Fibroblast of lung (primary cell): ENCODE results near the gene XYLT1. TPM values are rescaled to one million over a fixed set of nuclear protein-coding genes. Genes with fewer than 3 reads are reported as not detected.
A peak's percentile ranks its signal among the peaks of the same experiment; 100 is the strongest.

ENCODE experiments used
- DNase-seq, 2 donors: peaks; one replicate each; pipeline versions ENCODE4 v3.0.0 to v3.0.0-alpha.2; 2010; ENCODE audit warnings: low read depth in 2 of 2
- H2AFZ ChIP-seq: 2 replicates; pipeline ENCODE4 v1.5.1; 2012; ENCODE audit warnings: low read length, control low read depth, inconsistent platforms
- H3K27ac ChIP-seq: 2 replicates; pipeline ENCODE4 v1.5.1; 2011; ENCODE audit warnings: low read length, control low read depth; ENCODE audit not compliant: insufficient read depth
- H3K27me3 ChIP-seq: 2 replicates; pipeline ENCODE4 v1.5.1; 2011; ENCODE audit warnings: mild to moderate bottlenecking, low read length; ENCODE audit not compliant: control insufficient read depth, insufficient read depth
- H3K36me3 ChIP-seq: 2 replicates; pipeline ENCODE4 v1.5.1; 2011; ENCODE audit warnings: low read length; ENCODE audit not compliant: control insufficient read depth, insufficient read depth
- H3K4me1 ChIP-seq: 2 replicates; pipeline ENCODE4 v1.5.1; 2011; ENCODE audit warnings: low read length; ENCODE audit not compliant: control insufficient read depth, insufficient read depth; ENCODE audit errors: extremely low read depth
- H3K4me2 ChIP-seq: 2 replicates; pipeline ENCODE4 v1.5.1; 2011; ENCODE audit warnings: low read length, control low read depth; ENCODE audit not compliant: insufficient read depth; ENCODE audit errors: extremely low read depth
- H3K4me3 ChIP-seq, 4 experiments: fragments of 200-600 bp in 1 of 4; sonication (generic) in 1 of 4; replicated peaks in 1 of 4; 2 replicates each; pipeline ENCODE4 v1.5.1; 2011 to 2016; ENCODE audit warnings: low read length in 4 of 4, low read depth in 3 of 4, mild to moderate bottlenecking in 3 of 4, control low read depth in 2 of 4, inconsistent platforms in 1 of 4, mixed read lengths in 1 of 4; ENCODE audit not compliant: insufficient read depth in 1 of 4; ENCODE audit errors: control extremely low read depth in 1 of 4
- H3K79me2 ChIP-seq: 2 replicates; pipeline ENCODE4 v1.5.1; 2012; ENCODE audit warnings: mild to moderate bottlenecking, low read length, inconsistent platforms; ENCODE audit not compliant: control insufficient read depth, insufficient read depth
- H3K9ac ChIP-seq: 2 replicates; pipeline ENCODE4 v1.5.1; 2011; ENCODE audit warnings: mild to moderate bottlenecking, low read length, control low read depth; ENCODE audit not compliant: insufficient read depth
- H3K9me3 ChIP-seq: 2 replicates; pipeline ENCODE4 v1.5.1; 2012; ENCODE audit warnings: low read depth, low read length; ENCODE audit not compliant: control insufficient read depth, insufficient read depth
- H4K20me1 ChIP-seq: 2 replicates; pipeline ENCODE4 v1.5.1; 2011; ENCODE audit warnings: low read length; ENCODE audit not compliant: control insufficient read depth, insufficient read depth; ENCODE audit errors: extremely low read depth
- CTCF ChIP-seq, 2 donors: IDR thresholded peaks in 1 of 2; conservative IDR thresholded peaks in 1 of 2; 1 replicate in 1 of 2; 2 replicates in 1 of 2; pipeline ENCODE4 v1.5.1; 2011 to 2012; ENCODE audit warnings: low read length in 2 of 2, control low read depth in 1 of 2, inconsistent platforms in 1 of 2, low read depth in 1 of 2, mild to moderate bottlenecking in 1 of 2
- EZH2 ChIP-seq: IDR thresholded peaks from 2 replicates; pipeline ENCODE4 v1.5.1; 2012; ENCODE audit warnings: low read length, control low read depth, mild to moderate bottlenecking; ENCODE audit errors: missing control alignments
- polyA plus RNA-seq, 2 donors: library from polyadenylated mRNA; depleted of rRNA in 1 of 2; stranded (reverse) in 1 of 2; unstranded in 1 of 2; fragments of >200 nt; gene quantifications; 2 replicates each; pipeline ENCODE4 v1.2.1, GENCODE V29; 2011 to 2012; ENCODE audit warnings: missing spikeins in 1 of 2
- total RNA-seq: library from RNA; depleted of rRNA; stranded (reverse); fragments of >200 nt; gene quantifications from 2 replicates; pipeline ENCODE4 v1.2.1, GENCODE V29; 2014

The XYLT1 gene
- total and polyA plus RNA-seq, 2 donors (not counting 1 experiment from before 2014, with no cell fraction given): 9.3 to 21.8 TPM

GRCh38 chr16:17461951-17462729 lies 8.6 kb downstream of the XYLT1 start:
- Histone ChIP-seq H3K4me2 (no peak overlapping the region), H3K36me3 (no peaks in the 10 kb centered on the region), H3K9ac (no peak overlapping the region), H4K20me1 (no peaks in the 10 kb centered on the region), H2AFZ (no peak overlapping the region), H3K27ac (no peak overlapping the region), H3K27me3 (no peaks in the 10 kb centered on the region), H3K4me3 (no peak overlapping the region), H3K79me2 (peaks cover 50% of the 10 kb centered on the region), H3K4me1 (peaks cover 4% of the 10 kb centered on the region), H3K9me3 (no peaks in the 10 kb centered on the region)
- no peak for DNase-seq
- TF ChIP-seq CTCF (conservative IDR thresholded peaks at IDR 0.05 in 1 of 2, IDR thresholded peaks at IDR 0.05 in 1 of 2; ENCODE audit: low read depth in 1 of 2, low read length in 2 of 2) (no peak), EZH2 (no peak)

GRCh38 chr16:17460890-17461289 lies 9.9 kb downstream of the XYLT1 start:
- peak in 1 of 2 donors; percentile 39 for DNase-seq
- H3K9ac ChIP-seq: no peak overlapping the region
- H3K4me2 ChIP-seq: no peak overlapping the region
- peaks cover 4% of the 10 kb centered on the region for H3K4me1 ChIP-seq
- TF ChIP-seq CTCF (conservative IDR thresholded peaks at IDR 0.05 in 1 of 2, IDR thresholded peaks at IDR 0.05 in 1 of 2; ENCODE audit: low read depth in 1 of 2, low read length in 2 of 2): no peak
- TF ChIP-seq EZH2: no peak
- H3K9me3 ChIP-seq: no peaks in the 10 kb centered on the region
- peaks cover 43% of the 10 kb centered on the region for H3K79me2 ChIP-seq
- H3K27me3 ChIP-seq: no peaks in the 10 kb centered on the region
- H2AFZ ChIP-seq: no peak overlapping the region
- H3K36me3 ChIP-seq: no peaks in the 10 kb centered on the region
- H4K20me1 ChIP-seq: no peaks in the 10 kb centered on the region
- H3K4me3 ChIP-seq: no peak overlapping the region
- no peak overlapping the region for H3K27ac ChIP-seq

- Histone ChIP-seq H2AFZ (no peak overlapping the region), H3K4me1 (peaks cover 4% of the 10 kb centered on the region), H3K27ac (no peak overlapping the region), H4K20me1 (no peaks in the 10 kb centered on the region), H3K9me3 (no peaks in the 10 kb centered on the region), H3K9ac (no peak overlapping the region), H3K36me3 (no peaks in the 10 kb centered on the region), H3K27me3 (no peaks in the 10 kb centered on the region), H3K4me2 (peak overlapping the region; percentile 6), H3K79me2 (peaks cover 36% of the 10 kb centered on the region), H3K4me3 (no peak overlapping the region)
- no peak for DNase-seq
- no peak for TF ChIP-seq EZH2
- no peak for TF ChIP-seq CTCF (conservative IDR thresholded peaks at IDR 0.05 in 1 of 2, IDR thresholded peaks at IDR 0.05 in 1 of 2; ENCODE audit: low read depth in 1 of 2, low read length in 2 of 2)
Measured at GRCh38 chr16:17459903-17460521, 10.7 kb downstream of the XYLT1 start.
